K562 (cell line): ENCODE measurements around the gene EPB41L4B. TPM values are rescaled to one million over a fixed set of nuclear protein-coding genes. Genes with fewer than 3 reads are reported as not detected.

Experiments used
- CBX8 ChIP-seq: fragments of 200-600 bp; sonication (generic); IDR thresholded peaks from 2 replicates; pipeline ENCODE4 v1.6.1; 2012; ENCODE audit warnings: borderline replicate concordance, mixed run types, low read depth, mild to moderate bottlenecking, moderate library complexity, mixed read lengths, low read length, control low read depth, inconsistent platforms; ENCODE audit not compliant: poor library complexity, severe bottlenecking; ENCODE audit errors: extremely low read depth
- DIDO1 ChIP-seq: fragments of 450-650 bp; IDR thresholded peaks from 2 replicates; pipeline ENCODE4 v1.6.1; 2016; ENCODE audit warnings: low read depth, missing biosample characterization, missing genetic modification characterization
- GTF2F1 ChIP-seq: IDR thresholded peaks from 2 replicates; pipeline ENCODE4 v1.6.1; 2011; ENCODE audit warnings: low read depth, low read length, improper control_type of control experiment
- HDAC1 ChIP-seq, 2 experiments: fragments of 450-650 bp; IDR thresholded peaks; 2 replicates each; pipeline ENCODE4 v1.6.1; 2016 to 2017; ENCODE audit warnings: inconsistent platforms in 1 of 2, mild to moderate bottlenecking in 1 of 2, moderate library complexity in 1 of 2
- HSF4 ChIP-seq: fragments of 250-450 bp; sonication (Bioruptor Pico); IDR thresholded peaks from 2 replicates; pipeline ENCODE4 v2.1.2; 2022; ENCODE audit warnings: mild to moderate bottlenecking, moderate library complexity, borderline replicate concordance
- JUNB ChIP-seq: fragments of 450-650 bp; formaldehyde crosslinking; conservative IDR thresholded peaks from 2 replicates; pipeline ENCODE4 v1.4.0; 2020; ENCODE audit warnings: mild to moderate bottlenecking
- MEF2D ChIP-seq: conservative IDR thresholded peaks from 2 replicates; pipeline ENCODE4 v1.6.1; 2016; ENCODE audit warnings: low read depth, missing genetic modification characterization, missing compliant biosample characterization
- NBN ChIP-seq: fragments of 450-650 bp; IDR thresholded peaks from 2 replicates; pipeline ENCODE4 v1.6.1; 2016; ENCODE audit warnings: low read depth, mild to moderate bottlenecking
- NCOR1 ChIP-seq: fragments of 450-650 bp; IDR thresholded peaks from 2 replicates; pipeline ENCODE4 v1.6.1; 2016; ENCODE audit warnings: mild to moderate bottlenecking, moderate library complexity
- NONO ChIP-seq, 2 experiments: fragments of 200-400 bp in 1 of 2; fragments of 450-650 bp in 1 of 2; formaldehyde crosslinking in 1 of 2; IDR thresholded peaks; 2 replicates each; pipeline ENCODE4 v1.6.1; 2017; ENCODE audit warnings: low read depth in 2 of 2, mild to moderate bottlenecking in 2 of 2, moderate library complexity in 2 of 2, low read length in 1 of 2
- RBM17 ChIP-seq: fragments of 200-400 bp; formaldehyde crosslinking; IDR thresholded peaks from 2 replicates; pipeline ENCODE4 v1.6.1; 2017; ENCODE audit warnings: low read depth, mild to moderate bottlenecking, low read length, borderline replicate concordance
- ZFPM2 ChIP-seq: fragments of 250-450 bp; sonication (Bioruptor Pico); IDR thresholded peaks from 2 replicates; pipeline ENCODE4 v1.5.1; 2022; ENCODE audit warnings: mild to moderate bottlenecking
- ZNF444 ChIP-seq: fragments of 250-450 bp; sonication (Bioruptor Pico); IDR thresholded peaks from 2 replicates; pipeline ENCODE4 v1.4.0; 2020; ENCODE audit warnings: mild to moderate bottlenecking, moderate library complexity
- ZSCAN32 ChIP-seq: fragments of 450-650 bp; formaldehyde crosslinking; IDR thresholded peaks from 2 replicates; pipeline ENCODE4 v1.4.0; 2020; ENCODE audit warnings: mild to moderate bottlenecking, moderate library complexity
- polyA plus RNA-seq, 8 experiments: library from polyadenylated mRNA; depleted of rRNA in 4 of 8; stranded (reverse) in 5 of 8; unstranded in 3 of 8; fragments of >200 nt; fragmentation: Nextera tagmentation in 2 of 8; fragmentation: Illumina TruSeq in 1 of 8; extraction: Ambion mirVana in 2 of 8; extraction: Trizol in 1 of 8; gene quantifications; 2 replicates each; pipeline versions ENCODE4 v1.2.1 to v1.2.3, GENCODE V29; 2011 to 2014; ENCODE audit warnings: inconsistent platforms in 1 of 8, missing spikeins in 1 of 8
- total RNA-seq, 7 experiments: library from RNA; depleted of rRNA in 6 of 7; stranded (reverse); fragments of >200 nt in 6 of 7; fragmentation: Illumina TruSeq in 2 of 7; extraction: Trizol in 2 of 7; gene quantifications; 2 replicates each; pipeline versions ENCODE4 v1.2.1 to v1.2.3, GENCODE V29; 2011 to 2021; ENCODE audit warnings: low replicate concordance in 1 of 7
- TF ChIP-seq, protein P1 (sequence below): fragments of 250-450 bp; sonication (Bioruptor Pico); IDR thresholded peaks from 2 replicates; pipeline ENCODE4 v1.8.0; 2021; ENCODE audit warnings: moderate library complexity, mild to moderate bottlenecking, inconsistent platforms
- TF ChIP-seq, protein P2 (sequence below), 2 experiments: fragments of 450-650 bp in 1 of 2; IDR thresholded peaks; 2 replicates each; pipeline ENCODE4 v1.6.1; 2011 to 2017; ENCODE audit warnings: low read depth in 2 of 2, antibody characterized with exemption in 1 of 2, borderline replicate concordance in 1 of 2, low read length in 1 of 2, mild to moderate bottlenecking in 1 of 2, mixed read lengths in 1 of 2; ENCODE audit not compliant: control insufficient read depth in 1 of 2
- TF ChIP-seq, protein P3 (sequence below): sonication (generic); formaldehyde crosslinking; IDR thresholded peaks from 2 replicates; pipeline ENCODE4 v1.8.0; 2022; ENCODE audit warnings: missing genetic modification reagents, mild to moderate bottlenecking, borderline replicate concordance

EPB41L4B gene
- total and polyA plus RNA-seq, 9 of the 15 experiments (the other 6 are each of a cell fraction or from before 2014, with no cell fraction given): 0.09 to 0.38 (median 0.21) TPM

DNA sequence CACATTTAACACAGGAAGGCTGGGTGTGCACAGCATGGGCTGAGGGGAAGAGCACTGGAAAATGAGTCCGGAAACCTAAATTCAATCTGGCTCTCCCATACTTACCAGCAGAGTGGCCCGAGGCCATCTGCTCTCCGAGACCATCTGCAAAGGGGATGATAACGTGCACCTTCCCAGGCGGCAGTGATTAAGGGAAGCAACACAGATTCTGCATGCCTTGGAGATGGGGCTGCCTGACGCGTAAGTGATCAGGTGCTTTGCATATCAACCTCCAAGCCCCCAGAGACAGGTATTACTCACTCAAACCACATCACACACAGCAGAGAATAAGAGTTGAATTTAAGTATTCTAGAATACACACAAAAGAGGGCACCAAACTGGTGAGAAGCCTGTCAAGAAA lies 9.1 kb downstream of the EPB41L4B start (continued):
- TF ChIP-seq, protein P1, sequence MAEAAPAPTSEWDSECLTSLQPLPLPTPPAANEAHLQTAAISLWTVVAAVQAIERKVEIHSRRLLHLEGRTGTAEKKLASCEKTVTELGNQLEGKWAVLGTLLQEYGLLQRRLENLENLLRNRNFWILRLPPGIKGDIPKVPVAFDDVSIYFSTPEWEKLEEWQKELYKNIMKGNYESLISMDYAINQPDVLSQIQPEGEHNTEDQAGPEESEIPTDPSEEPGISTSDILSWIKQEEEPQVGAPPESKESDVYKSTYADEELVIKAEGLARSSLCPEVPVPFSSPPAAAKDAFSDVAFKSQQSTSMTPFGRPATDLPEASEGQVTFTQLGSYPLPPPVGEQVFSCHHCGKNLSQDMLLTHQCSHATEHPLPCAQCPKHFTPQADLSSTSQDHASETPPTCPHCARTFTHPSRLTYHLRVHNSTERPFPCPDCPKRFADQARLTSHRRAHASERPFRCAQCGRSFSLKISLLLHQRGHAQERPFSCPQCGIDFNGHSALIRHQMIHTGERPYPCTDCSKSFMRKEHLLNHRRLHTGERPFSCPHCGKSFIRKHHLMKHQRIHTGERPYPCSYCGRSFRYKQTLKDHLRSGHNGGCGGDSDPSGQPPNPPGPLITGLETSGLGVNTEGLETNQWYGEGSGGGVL: no peak
- TF ChIP-seq CBX8: no peak
- TF ChIP-seq NCOR1: 0 out of 2 replicates have a peak, but pooled peaks have one; percentile 10
- TF ChIP-seq DIDO1: no peak
- TF ChIP-seq MEF2D: no peak
- TF ChIP-seq, protein P2, sequence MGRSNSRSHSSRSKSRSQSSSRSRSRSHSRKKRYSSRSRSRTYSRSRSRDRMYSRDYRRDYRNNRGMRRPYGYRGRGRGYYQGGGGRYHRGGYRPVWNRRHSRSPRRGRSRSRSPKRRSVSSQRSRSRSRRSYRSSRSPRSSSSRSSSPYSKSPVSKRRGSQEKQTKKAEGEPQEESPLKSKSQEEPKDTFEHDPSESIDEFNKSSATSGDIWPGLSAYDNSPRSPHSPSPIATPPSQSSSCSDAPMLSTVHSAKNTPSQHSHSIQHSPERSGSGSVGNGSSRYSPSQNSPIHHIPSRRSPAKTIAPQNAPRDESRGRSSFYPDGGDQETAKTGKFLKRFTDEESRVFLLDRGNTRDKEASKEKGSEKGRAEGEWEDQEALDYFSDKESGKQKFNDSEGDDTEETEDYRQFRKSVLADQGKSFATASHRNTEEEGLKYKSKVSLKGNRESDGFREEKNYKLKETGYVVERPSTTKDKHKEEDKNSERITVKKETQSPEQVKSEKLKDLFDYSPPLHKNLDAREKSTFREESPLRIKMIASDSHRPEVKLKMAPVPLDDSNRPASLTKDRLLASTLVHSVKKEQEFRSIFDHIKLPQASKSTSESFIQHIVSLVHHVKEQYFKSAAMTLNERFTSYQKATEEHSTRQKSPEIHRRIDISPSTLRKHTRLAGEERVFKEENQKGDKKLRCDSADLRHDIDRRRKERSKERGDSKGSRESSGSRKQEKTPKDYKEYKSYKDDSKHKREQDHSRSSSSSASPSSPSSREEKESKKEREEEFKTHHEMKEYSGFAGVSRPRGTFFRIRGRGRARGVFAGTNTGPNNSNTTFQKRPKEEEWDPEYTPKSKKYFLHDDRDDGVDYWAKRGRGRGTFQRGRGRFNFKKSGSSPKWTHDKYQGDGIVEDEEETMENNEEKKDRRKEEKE (IDR thresholded peaks at IDR 0.05; ENCODE audit: borderline replicate concordance in 1 of 2, control insufficient read depth in 1 of 2, low read depth in 2 of 2, low read length in 1 of 2): no peak
- no peak for TF ChIP-seq RBM17
- TF ChIP-seq ZSCAN32 (CRISPR knock-in tag): no peak
- no peak for TF ChIP-seq GTF2F1
- peak in 1 of 2 experiments; percentile 29; a peak in 1 of 4 replicates for TF ChIP-seq HDAC1 (IDR thresholded peaks at IDR 0.05)
- no peak for TF ChIP-seq NONO (IDR thresholded peaks at IDR 0.05; ENCODE audit: low read depth in 2 of 2, low read length in 1 of 2)
- no peak for TF ChIP-seq JUNB (CRISPR knock-in tag)
- no peak for TF ChIP-seq NBN
- TF ChIP-seq ZFPM2: no peak
- TF ChIP-seq, protein P3, sequence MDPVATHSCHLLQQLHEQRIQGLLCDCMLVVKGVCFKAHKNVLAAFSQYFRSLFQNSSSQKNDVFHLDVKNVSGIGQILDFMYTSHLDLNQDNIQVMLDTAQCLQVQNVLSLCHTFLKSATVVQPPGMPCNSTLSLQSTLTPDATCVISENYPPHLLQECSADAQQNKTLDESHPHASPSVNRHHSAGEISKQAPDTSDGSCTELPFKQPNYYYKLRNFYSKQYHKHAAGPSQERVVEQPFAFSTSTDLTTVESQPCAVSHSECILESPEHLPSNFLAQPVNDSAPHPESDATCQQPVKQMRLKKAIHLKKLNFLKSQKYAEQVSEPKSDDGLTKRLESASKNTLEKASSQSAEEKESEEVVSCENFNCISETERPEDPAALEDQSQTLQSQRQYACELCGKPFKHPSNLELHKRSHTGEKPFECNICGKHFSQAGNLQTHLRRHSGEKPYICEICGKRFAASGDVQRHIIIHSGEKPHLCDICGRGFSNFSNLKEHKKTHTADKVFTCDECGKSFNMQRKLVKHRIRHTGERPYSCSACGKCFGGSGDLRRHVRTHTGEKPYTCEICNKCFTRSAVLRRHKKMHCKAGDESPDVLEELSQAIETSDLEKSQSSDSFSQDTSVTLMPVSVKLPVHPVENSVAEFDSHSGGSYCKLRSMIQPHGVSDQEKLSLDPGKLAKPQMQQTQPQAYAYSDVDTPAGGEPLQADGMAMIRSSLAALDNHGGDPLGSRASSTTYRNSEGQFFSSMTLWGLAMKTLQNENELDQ (CRISPR knock-in tag): no peak
- no peak for TF ChIP-seq HSF4 (CRISPR knock-in tag)
- no peak for TF ChIP-seq ZNF444 (CRISPR knock-in tag)
